Measurements from ENCODE around the gene CEP41. TPM values are rescaled to one million over a fixed set of nuclear protein-coding genes. Genes with fewer than 3 reads are reported as not detected.

CEP41 gene
- total and polyA plus RNA-seq, 2 experiments from 2014 or later, result 17.4 to 25.0 TPM

DNA sequence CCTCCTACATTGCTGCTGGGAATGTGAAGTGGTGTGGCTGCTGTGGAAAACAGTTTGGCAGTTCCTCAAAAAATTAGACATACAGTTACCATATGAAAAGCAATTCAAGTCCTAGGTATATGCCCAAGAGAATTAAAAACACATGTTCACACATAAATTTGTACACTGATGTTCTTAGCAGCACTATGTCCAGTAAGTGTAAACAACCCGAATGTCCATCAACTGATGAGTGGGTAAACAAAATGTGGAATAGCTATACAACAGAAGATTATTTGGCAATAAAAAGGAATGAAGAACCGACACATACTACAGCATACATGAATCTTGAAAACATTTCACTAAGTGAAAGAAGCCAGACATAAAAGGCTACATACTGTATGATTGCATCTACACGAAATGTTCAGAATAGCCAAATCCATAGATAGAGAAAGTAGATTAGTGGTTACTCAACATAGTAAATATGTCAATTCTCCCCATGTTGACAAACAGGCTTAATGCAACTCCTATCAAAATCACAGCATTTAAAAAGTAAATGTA, 17.2 kb downstream of the CEP41 start:
- Mint-ChIP-seq H3K9me3 (no peaks in the 10 kb centered on the region), H3K27ac (no peak overlapping the region), H3K27me3 (ENCODE audit: insufficient read depth, low read depth, poor library complexity) (peaks cover 1% of the 10 kb centered on the region), H3K36me3 (ENCODE audit: low read depth) (no peaks in the 10 kb centered on the region), H3K4me3 (no peak overlapping the region), H3K4me1 (peaks cover 24% of the 10 kb centered on the region)
- no peaks in the 10 kb centered on the region for H3K36me3 ChIP-seq (ENCODE audit: insufficient read depth)
- H3K9me2 ChIP-seq (ENCODE audit: insufficient read depth), result no peaks in the 10 kb centered on the region
- H3F3A ChIP-seq (replicated peaks; ENCODE audit: low read depth), result no peaks in the 10 kb centered on the region
- H3K4me3 ChIP-seq, result no peak overlapping the region
- no peak for TF ChIP-seq POLR2AphosphoS5 (IDR thresholded peaks at IDR 0.05; ENCODE audit: low read depth)
- TF ChIP-seq, protein P1, sequence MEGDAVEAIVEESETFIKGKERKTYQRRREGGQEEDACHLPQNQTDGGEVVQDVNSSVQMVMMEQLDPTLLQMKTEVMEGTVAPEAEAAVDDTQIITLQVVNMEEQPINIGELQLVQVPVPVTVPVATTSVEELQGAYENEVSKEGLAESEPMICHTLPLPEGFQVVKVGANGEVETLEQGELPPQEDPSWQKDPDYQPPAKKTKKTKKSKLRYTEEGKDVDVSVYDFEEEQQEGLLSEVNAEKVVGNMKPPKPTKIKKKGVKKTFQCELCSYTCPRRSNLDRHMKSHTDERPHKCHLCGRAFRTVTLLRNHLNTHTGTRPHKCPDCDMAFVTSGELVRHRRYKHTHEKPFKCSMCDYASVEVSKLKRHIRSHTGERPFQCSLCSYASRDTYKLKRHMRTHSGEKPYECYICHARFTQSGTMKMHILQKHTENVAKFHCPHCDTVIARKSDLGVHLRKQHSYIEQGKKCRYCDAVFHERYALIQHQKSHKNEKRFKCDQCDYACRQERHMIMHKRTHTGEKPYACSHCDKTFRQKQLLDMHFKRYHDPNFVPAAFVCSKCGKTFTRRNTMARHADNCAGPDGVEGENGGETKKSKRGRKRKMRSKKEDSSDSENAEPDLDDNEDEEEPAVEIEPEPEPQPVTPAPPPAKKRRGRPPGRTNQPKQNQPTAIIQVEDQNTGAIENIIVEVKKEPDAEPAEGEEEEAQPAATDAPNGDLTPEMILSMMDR (conservative IDR thresholded peaks at IDR 0.05; ENCODE audit: low read depth in 2 of 2), result no peak
- no peak for TF ChIP-seq EZH2 (IDR thresholded peaks at IDR 0.05; ENCODE audit: low read depth, unreplicated experiment)
- no peak overlapping the region for H3K27ac ChIP-seq (ENCODE audit: low read depth)
- no peaks in the 10 kb centered on the region for H3K79me2 ChIP-seq (replicated peaks; ENCODE audit: insufficient read depth)
- DNase-seq (ENCODE audit: low spot score), result no peak
- H2AFZ ChIP-seq, result no peak overlapping the region
- H3K4me2 ChIP-seq, result no peak overlapping the region
- H4K20me1 ChIP-seq (replicated peaks; ENCODE audit: insufficient read depth), result no peaks in the 10 kb centered on the region
- ATAC-seq, result no peak
- H3K4me1 ChIP-seq (ENCODE audit: insufficient read depth), result no peaks in the 10 kb centered on the region; the same call in 1 of the 2 replicates
- H3K27me3 ChIP-seq (ENCODE audit: insufficient read depth), result no peaks in the 10 kb centered on the region

DNA sequence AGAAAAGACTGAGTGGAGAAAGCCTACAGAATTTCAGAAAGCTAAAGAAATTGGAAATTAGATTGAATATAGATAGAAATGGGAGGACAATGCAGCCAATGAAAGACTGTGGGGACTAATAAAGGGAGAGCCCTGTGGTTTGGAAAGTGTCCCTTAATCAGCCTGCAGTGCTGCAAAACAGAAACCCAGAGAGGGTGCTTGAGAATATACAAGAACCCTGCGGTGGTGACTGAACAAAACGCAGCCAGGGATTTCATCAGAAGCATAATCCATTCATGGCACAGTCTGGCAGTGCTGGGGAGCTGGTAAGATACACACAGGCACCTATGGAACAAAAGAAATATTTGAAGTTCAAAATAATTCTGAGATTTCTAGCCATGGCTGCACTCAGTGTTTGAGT, 19.1 kb downstream of the CEP41 start:
- Mint-ChIP-seq H3K9me3 (no peaks in the 10 kb centered on the region), H3K27ac (peak overlapping the region; percentile 89), H3K27me3 (ENCODE audit: insufficient read depth, low read depth, poor library complexity) (peaks cover 1% of the 10 kb centered on the region), H3K36me3 (ENCODE audit: low read depth) (no peaks in the 10 kb centered on the region), H3K4me3 (no peak overlapping the region), H3K4me1 (peaks cover 30% of the 10 kb centered on the region)
- H3K4me1 ChIP-seq (ENCODE audit: insufficient read depth), result no peaks in the 10 kb centered on the region; the same call in 1 of the 2 replicates
- no peak overlapping the region for H2AFZ ChIP-seq
- H4K20me1 ChIP-seq (replicated peaks; ENCODE audit: insufficient read depth), result no peaks in the 10 kb centered on the region
- H3K27ac ChIP-seq (ENCODE audit: low read depth), result no peak overlapping the region
- no peaks in the 10 kb centered on the region for H3K27me3 ChIP-seq (ENCODE audit: insufficient read depth)
- H3K9me2 ChIP-seq (ENCODE audit: insufficient read depth), result no peaks in the 10 kb centered on the region
- DNase-seq (ENCODE audit: low spot score), result no peak
- H3F3A ChIP-seq (replicated peaks; ENCODE audit: low read depth), result no peaks in the 10 kb centered on the region
- H3K4me2 ChIP-seq, result no peak overlapping the region
- ATAC-seq, result peak; percentile 81
- H3K79me2 ChIP-seq (replicated peaks; ENCODE audit: insufficient read depth), result no peaks in the 10 kb centered on the region
- no peaks in the 10 kb centered on the region for H3K36me3 ChIP-seq (ENCODE audit: insufficient read depth)
- H3K4me3 ChIP-seq, result no peak overlapping the region
- TF ChIP-seq EZH2 (IDR thresholded peaks at IDR 0.05; ENCODE audit: low read depth, unreplicated experiment) (no peak), CREB1 (CRISPR knock-in tag; IDR thresholded peaks at IDR 0.05; ENCODE audit: low read depth) (no peak), EZH2phosphoT487 (IDR thresholded peaks at IDR 0.05; ENCODE audit: unreplicated experiment) (no peak), NANOG (IDR thresholded peaks at IDR 0.05; ENCODE audit: borderline replicate concordance) (no peak), STAT1 (IDR thresholded peaks at IDR 0.05; ENCODE audit: unreplicated experiment) (no peak)
- TF ChIP-seq, protein P1 (conservative IDR thresholded peaks at IDR 0.05; ENCODE audit: low read depth in 2 of 2), result no peak
- TF ChIP-seq, protein P2, sequence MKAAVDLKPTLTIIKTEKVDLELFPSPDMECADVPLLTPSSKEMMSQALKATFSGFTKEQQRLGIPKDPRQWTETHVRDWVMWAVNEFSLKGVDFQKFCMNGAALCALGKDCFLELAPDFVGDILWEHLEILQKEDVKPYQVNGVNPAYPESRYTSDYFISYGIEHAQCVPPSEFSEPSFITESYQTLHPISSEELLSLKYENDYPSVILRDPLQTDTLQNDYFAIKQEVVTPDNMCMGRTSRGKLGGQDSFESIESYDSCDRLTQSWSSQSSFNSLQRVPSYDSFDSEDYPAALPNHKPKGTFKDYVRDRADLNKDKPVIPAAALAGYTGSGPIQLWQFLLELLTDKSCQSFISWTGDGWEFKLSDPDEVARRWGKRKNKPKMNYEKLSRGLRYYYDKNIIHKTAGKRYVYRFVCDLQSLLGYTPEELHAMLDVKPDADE (IDR thresholded peaks at IDR 0.05), result no peak
- TF ChIP-seq, protein P3, sequence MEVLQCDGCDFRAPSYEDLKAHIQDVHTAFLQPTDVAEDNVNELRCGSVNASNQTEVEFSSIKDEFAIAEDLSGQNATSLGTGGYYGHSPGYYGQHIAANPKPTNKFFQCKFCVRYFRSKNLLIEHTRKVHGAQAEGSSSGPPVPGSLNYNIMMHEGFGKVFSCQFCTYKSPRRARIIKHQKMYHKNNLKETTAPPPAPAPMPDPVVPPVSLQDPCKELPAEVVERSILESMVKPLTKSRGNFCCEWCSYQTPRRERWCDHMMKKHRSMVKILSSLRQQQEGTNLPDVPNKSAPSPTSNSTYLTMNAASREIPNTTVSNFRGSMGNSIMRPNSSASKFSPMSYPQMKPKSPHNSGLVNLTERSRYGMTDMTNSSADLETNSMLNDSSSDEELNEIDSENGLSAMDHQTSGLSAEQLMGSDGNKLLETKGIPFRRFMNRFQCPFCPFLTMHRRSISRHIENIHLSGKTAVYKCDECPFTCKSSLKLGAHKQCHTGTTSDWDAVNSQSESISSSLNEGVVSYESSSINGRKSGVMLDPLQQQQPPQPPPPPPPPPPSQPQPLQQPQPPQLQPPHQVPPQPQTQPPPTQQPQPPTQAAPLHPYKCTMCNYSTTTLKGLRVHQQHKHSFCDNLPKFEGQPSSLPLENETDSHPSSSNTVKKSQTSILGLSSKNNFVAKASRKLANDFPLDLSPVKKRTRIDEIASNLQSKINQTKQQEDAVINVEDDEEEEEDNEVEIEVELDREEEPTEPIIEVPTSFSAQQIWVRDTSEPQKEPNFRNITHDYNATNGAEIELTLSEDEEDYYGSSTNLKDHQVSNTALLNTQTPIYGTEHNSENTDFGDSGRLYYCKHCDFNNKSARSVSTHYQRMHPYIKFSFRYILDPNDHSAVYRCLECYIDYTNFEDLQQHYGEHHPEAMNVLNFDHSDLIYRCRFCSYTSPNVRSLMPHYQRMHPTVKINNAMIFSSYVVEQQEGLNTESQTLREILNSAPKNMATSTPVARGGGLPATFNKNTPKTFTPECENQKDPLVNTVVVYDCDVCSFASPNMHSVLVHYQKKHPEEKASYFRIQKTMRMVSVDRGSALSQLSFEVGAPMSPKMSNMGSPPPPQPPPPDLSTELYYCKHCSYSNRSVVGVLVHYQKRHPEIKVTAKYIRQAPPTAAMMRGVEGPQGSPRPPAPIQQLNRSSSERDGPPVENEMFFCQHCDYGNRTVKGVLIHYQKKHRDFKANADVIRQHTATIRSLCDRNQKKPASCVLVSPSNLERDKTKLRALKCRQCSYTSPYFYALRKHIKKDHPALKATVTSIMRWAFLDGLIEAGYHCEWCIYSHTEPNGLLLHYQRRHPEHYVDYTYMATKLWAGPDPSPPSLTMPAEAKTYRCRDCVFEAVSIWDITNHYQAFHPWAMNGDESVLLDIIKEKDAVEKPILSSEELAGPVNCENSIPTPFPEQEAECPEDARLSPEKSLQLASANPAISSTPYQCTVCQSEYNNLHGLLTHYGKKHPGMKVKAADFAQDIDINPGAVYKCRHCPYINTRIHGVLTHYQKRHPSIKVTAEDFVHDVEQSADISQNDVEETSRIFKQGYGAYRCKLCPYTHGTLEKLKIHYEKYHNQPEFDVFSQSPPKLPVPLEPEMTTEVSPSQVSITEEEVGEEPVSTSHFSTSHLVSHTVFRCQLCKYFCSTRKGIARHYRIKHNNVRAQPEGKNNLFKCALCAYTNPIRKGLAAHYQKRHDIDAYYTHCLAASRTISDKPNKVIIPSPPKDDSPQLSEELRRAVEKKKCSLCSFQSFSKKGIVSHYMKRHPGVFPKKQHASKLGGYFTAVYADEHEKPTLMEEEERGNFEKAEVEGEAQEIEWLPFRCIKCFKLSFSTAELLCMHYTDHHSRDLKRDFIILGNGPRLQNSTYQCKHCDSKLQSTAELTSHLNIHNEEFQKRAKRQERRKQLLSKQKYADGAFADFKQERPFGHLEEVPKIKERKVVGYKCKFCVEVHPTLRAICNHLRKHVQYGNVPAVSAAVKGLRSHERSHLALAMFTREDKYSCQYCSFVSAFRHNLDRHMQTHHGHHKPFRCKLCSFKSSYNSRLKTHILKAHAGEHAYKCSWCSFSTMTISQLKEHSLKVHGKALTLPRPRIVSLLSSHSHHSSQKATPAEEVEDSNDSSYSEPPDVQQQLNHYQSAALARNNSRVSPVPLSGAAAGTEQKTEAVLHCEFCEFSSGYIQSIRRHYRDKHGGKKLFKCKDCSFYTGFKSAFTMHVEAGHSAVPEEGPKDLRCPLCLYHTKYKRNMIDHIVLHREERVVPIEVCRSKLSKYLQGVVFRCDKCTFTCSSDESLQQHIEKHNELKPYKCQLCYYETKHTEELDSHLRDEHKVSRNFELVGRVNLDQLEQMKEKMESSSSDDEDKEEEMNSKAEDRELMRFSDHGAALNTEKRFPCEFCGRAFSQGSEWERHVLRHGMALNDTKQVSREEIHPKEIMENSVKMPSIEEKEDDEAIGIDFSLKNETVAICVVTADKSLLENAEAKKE (CRISPR knock-in tag; IDR thresholded peaks at IDR 0.05), result no peak

All from GM23338 (cell line).